ENCODE results near the gene HNRNPC.
"Not testable (repeated sequence)": the region's sequence is repeated elsewhere in the genome, so short reads cannot be mapped to it uniquely, and the experiment has no call there.

The HNRNPC gene

DNA sequence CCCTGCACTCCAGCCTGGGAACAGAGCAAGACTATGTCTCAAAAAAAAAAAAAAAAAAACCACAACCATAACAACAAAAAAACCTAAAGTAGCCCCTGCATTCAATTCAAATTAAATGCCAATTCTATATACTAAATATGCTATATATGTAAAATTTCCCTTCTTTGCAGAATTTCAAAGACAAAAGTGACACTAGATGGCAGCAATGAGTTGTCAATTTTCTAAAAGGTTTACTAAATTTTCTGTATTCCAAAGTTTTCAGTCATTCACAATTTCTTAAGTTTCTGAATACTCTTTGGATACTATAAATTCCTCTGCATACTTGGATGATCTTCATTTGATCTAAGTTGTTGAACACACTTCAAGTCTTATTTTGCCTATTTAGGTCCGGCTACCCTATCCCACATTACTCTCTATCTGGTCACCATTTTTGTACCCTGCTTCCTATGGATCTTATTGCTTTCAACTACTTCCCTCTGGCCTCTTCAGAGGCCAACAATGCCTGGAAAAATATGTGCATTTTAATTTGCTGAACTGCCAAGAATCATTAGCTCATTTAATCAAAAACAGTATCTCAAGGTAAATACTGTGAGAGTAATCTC, 27.9 kb downstream of the HNRNPC start:
- no peak for DNase-seq

DNA sequence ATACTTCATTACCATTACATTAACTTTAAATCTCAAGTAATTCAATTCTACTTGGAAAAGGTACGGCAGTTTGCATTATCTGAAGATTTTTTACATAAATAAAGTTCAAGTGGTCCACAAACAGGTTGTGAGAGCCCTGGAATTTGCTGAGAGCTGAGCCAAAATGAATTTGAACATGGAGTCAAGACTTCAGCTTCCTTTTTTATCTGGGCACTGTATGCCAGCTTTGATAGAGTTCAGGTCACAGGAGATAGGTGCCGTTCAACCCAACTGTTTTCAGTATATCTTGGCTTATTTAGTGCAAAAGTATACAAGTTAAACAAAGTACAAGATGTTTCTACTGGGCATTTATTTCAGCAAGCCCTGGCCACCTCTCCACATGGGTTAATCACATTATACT, 28.8 kb downstream of the HNRNPC start:
- no peak for DNase-seq

DNA sequence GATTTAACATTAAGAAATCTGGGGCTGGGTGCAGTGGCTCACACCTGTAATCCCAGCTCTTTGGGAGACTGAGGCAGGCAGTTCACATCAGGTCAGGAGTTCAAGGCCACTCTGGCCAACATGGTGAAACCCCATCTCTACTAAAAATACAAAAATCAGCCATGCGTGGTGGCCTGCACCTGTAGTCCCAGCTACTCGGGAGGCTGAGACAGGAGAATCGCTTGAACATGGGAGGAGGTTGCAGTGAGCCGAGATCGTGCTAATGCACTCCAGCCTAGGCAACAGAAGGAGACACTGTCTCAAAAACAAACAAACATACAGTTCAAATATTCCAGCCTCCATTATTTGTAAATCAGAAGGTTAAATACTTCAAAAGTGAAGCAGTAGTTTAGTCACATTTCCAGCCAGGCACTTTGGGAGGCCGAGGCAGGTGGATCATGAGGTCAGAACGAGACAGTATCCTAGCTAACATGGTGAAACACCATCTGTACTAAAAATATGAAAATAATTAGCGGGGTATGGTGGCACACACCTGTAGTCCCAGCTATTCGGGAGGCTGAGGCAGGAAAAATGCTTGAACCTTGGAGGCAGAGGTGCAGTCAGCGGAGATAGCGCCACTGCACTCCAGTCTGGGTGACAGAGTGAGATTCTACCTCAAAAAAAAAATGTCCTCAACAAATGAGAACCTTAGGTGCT, 30.3 kb downstream of the HNRNPC start:
- DNase-seq: no peak

DNA sequence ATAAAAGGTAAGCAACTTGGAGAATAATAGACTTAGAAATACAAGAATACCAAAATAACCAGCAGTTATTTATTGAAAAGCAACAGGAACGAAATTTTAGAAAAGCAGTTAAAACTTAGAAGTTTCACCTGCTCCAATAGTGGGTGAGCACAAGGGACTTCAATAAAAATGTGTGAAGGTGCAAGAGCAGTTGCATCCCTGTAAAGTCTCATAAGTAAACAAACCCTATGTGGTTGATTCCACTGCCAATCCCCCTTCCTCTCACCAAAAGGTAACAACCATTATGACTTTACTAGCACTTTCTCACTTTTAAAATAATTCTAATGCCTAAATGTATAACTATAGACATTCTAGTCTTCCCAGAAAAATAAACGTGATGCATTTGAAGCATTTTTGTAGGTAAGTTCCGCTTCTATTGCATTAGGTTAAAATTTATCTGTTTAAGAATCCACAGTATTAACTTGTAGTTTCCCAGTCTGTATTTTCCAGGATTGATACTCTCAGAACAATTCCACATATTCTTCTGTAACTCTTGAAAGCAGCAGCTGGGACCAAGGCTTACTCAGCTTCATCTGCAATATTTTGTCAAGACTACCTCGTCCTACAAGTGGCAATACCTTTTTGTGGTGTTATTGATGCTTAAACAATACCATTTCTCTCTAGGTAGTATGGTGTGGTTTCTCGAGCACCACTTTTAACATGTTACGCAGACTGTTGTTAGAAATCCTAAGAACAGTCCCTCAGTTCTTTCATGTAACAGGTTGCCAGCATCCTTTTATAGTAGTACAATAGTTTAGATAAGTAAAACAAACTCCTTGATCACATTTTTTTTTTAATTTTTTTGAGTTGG, 32.1 kb downstream of the HNRNPC start:
- DNase-seq: no peak

DNA sequence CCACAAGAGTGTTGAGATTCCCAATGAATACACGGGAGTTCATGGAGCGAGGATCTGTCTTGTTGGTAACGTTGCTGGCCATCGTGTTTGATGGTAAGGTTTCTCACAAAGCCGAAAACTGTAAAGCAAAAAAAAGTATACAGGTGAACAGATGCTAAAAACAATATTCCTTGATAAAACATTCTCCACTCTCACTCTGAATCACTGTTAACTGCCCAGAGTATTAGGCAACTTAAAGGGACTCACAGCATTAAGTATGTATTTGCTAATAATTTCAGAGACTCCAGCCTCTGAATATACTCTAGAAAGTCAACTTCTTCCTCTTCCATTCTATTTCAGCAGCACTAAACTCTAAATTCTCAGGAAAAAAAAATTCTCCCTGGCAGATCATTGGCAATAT, 35.1 kb downstream of the HNRNPC start:
- no peak for DNase-seq

DNA sequence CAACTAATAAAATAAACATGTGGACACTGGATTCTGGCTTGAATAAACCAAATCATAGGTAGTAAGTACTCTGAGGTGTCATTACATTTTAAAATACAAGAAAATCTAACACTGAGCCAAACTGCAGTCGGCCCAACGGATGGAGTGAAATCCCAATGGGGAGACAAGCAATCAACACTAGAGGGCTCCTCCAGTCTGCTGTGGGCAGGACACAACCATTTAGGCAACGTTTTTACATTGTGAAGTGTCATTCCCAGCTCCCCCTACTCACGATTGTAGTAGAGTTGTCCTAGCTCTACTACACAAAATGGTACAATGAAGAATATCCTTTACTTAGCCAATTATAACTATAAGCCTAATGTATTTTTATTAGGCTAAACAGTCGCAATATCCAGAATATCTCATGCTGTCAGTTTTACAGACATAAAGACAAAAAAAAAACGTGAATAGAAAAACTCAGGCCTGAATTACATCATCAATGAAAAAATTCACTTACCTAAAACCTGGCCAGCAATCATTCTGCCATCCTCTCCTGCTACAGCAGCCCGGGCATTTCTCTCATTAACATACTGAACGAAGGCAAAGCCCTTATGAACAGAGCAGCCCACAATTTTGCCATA, 35.7 kb downstream of the HNRNPC start:
- no peak for DNase-seq

DNA sequence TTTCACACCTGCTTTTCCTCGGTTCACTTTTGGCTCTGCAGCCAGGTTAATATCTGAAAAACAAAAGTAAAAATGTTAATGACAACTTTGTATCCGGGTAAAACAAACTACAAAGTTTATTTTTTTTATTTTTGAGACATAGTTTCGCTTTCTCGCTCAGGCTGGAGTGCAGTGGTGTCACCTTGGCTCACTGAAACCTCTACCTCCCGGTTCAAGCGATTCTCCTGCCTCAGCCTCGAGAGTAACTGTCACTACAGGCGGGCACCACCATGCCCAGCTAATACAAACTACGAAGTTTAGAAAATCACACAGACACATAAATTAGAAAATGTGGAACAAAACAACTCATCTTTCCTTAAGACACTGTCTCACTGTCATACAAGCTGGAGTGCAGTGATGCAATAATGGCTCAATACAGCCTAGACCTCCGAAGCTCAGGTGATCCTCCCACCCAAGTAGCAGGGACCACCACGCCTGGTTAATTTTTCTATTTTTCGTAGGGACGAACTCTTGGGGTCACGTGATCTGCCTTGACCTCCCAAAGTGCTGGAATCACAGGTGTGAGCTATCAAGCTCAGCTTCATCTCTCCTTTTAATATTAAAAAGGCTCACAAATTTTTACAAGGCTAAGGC, 38.1 kb downstream of the HNRNPC start:
- DNase-seq: no peak

DNA sequence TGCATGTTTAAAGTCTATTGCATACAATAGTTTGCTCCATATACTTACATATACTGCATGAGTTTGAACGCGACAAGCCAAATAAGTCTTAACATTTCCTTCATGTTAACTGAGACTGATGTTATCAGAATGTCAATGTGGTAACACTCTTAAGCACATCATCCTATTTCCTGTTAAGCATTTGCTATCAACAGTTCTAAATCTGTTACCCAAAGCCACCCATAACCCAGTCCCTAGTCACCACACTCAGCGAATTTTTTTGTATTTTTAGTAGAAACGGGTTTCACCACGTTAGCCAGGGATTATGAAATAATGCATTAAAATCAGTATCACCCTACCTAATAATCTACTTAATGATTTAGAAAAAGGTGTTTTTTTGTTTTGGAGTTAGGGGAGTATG, 39.4 kb downstream of the HNRNPC start:
- DNase-seq: no peak

DNA sequence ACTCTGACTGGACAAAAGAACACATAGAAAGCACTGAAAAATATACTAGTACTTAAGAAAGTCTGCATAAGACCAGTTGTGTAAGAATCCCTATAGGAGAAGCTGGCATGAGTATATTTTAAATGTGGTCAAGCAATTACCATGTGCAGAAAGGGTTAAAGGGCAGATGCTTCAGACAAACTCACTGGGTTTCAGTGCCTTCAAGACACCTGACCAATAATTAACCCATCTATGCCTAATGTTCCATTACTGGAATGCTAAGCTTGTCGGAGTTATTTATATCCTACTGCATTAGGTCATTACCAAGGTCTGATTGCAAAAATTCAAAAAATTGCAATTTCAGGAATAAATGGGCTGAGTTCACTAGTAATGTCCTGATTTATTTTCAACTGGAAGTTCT, 41.3 kb downstream of the HNRNPC start:
- DNase-seq: no peak

DNA sequence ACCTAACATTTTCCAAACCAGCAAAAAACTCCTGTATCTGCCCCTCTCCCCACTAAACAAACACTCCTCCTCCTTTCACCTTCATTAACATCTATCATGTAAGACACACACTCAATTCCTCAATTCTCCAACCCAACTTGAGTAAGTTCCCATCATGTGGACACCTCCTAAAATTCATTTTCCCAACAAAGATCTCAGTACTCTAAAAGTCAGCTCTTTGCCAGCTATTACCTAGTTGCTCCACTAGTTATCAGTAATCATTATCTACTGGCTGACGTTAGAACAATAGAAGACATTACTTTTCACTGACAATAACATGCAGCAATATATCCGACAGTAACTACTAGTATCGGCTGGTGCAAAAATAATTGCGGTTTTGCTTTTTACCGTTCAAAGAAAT, 42.1 kb downstream of the HNRNPC start:
- no peak for DNase-seq

DNA sequence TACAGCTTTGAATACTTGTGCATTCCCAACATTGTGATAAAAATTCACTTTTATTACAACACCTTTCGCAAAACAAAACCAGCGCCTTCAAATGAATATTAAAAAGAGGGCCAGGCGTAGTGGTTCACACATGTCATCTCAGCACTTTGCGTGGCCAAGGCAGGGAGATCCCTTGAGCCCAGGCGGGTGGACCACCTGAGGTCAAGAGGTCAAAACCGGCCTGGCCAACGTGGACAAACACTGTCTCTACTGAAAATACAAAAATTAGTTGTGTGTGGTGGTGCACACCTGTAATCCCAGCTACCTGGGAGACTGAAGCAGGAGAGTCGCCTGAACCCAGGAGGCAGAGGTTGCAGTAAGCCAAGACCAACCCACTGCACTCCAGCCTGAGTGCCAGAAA, 42.8 kb downstream of the HNRNPC start:
- no peak for DNase-seq

DNA sequence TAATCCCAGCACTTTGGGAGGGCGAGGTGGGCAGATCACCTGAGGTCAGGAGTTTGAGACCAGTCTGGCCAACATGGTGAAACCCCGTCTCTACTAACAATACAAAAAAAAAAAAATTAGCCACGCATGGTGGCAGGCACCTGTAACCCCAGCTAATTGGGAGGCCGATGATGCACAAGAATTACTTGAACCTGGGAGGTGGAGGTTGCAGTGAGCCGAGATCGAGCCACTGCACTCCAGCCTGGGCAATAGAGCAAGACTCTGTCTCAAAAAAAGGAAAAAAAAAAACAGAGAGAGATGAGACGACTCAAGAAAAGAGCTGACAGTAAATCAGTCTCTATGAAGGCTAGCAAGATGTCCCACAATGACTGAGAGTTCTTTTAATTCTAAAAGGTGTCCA, 44.1 kb downstream of the HNRNPC start:
- not testable (repeated sequence) for DNase-seq

DNA sequence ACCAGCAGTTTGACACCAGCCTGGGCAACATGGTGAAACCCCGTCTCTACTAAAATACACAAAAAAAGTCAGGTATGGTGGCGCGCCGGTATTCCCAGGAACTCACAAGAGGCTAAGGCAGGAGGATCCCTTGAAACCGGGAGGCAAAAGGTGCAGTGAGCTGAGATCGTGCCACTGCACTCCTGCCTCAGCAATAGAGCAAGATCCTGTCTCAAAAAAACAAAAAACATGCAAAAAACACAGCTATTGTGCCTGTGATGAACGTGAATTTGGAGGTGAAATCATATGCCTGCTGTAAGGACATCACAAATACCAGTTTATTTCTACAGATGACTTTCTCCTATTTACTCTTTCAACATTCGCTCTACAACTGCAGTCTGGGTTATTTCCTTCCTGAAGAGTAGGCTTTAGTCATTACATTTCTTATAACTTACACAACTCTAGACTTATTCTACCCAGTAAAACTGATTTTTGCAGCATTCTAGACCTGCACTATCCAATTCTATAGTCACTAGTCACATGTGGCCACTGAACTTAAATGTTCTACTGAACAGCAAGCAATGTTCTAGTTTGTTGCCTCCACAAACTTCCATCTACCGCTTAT, 48.3 kb downstream of the HNRNPC start:
- no peak for DNase-seq

DNA sequence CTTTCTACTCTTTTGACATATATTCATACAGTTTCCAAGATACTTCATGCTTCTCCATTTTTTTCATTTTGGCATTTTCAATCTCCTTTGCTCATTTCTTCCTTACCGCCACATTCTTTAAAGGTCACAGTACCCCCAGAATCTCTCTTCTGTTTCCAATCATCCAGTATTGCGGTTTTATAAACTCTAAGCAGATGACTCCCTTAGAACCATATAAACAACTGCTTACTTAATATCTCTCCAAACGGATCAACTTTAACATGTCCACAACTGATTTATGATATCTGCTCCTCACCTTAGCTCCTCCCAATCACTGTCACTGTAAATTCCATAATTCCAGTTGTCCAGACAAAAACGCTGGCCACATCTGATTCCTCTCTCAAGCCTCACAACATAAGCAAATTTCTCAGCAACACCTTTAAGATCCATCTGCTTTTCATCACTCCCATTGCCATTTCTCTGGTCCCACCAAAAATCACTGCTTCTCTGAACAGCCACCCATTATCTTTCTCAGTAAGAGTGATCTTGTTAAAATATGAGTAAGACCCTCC, 49.6 kb downstream of the HNRNPC start:
- no peak for DNase-seq

DNA sequence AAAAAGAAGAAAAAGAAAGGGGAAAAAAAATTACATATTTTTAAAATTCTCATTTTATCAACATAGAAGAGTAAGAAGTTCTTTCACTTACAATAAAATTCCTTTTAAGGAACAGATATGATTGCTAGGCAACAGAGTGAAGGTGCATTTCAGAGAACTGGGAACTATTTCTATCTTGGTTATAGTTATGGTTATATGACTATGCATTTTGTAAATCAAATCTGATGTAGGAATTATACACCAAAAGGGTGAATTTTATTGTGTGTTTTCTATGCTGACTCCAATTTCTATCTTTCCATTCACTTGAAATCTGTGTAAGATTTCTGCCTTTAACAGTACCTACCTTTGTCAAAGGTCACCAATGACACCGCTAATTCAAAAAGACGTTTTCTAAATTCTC, 50.1 kb downstream of the HNRNPC start:
- no peak for DNase-seq

DNA sequence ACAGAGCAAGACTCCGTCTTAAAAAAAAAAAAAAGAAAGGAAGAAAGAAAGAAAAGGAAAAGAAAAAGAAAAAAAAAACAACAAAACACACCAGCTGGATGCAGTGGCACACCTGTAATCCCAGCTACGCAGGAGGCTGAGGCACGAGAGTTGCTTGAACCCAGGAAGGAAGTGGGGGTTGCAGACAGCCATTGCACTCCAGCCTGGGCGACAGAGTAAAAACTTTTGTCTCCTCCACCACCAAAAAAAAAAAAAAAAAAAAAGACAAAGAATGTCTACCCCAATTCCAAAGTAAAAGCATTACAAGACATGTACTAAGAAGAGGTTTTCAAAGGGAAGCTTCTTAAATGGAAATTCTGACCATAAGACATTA, 53.4 kb downstream of the HNRNPC start:
- DNase-seq: no peak

DNA sequence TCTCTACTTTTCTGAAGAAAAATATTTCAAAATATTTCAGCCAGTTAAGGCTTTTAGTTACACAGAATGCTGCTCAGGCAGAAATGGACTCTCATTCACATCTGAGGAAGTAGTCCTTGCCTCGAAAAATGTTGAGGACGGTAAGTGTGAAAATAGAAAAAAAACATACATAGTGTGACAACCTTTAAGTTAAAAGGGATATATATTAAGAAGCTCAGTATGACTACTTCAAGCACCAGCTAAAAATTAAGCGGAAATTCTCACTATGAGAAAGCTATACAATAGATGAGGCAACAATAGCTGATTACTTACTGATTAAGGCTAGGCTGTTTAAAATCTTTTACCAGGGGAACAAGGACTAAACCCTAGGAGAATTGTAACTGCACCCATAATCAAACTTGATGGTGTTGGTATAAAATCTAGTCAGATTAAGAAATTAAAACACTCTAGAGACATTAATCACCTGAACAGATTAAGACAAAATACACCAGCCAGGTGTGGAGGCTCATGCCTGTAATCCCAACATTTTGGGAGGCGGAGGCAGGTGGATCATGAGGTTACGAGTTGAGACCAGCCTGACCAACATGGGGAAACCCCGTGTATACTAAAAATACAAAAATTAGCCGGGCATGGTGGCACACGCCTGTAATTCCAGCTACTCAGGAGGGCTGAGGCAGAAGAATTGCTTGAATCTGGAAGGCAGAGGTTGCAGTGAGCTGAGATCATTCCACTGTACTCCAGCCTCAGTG, 53.9 kb downstream of the HNRNPC start:
- DNase-seq: no peak

DNA sequence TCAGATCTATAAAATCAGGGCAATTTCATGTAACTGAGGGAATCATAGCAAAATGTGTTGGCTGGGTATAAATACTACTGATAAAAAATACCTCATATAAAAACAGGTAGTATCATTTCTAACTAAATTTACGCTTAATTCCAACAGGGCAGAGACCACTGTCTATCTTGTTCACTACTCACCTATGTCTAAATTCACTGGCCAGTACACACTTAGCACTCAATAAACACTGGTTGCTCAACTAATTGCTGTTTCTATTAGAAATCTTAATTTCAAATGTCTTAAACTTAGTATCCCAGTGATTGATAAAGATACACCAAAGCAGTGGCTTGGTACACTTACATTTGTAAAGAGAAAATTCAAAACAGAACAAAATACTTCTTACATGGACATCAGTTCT, 55.6 kb downstream of the HNRNPC start:
- no peak for DNase-seq

DNA sequence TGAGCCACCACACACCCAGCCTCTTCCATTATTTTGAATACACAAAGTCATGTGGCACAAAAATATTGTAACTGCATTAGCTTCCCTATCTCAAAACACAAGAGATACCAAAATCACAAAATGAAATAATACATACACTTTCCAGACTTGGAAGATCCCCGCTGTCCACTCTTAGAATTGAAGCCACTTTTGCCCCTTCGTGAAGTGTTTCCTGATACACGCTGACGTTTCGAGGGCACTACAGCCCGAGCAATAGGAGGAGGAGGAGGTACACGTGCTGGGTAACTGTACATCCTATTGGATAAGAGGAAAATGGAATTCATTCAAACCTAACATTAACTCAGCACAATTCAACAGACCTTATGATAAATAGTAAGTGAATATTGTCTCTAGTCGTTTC, 56.4 kb downstream of the HNRNPC start:
- not testable (repeated sequence) for DNase-seq

DNA sequence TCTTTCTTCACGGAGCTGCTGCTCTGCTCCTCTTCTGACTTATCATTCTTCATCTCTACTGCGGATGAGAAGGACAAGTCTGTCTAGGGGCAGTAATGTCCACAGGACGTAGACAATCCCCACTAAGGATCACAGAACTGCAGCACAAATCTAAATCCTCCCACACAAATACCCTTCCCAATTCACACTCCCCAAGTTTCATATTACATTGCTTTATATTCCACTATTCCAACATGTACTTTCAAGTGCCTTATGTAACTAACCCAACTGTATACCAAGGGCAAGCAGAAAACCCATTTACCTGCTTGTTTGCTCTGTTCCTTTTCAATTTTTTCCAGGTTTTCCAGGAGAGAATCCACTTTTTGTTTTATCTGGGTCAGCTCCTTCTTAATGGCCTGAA, 57.7 kb downstream of the HNRNPC start:
- no peak for DNase-seq

DNA sequence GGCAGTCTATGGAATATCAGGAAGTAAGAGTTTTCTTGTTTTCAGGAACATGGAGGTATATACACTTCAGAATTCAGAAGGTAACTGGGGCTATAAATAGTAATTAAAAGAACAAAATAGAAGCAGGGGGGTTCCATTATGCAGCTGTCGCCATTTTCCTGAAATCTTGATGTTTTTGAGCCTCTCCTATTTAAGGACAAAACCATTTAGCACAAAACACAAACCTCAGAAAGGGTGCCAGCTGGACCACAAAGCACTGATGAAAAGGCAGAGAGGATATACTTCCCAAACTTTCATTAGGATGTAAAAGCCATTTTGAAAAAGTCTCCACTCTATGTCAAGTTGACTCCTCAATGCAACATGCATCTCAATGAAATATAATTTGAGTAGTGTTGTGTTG, 59.2 kb downstream of the HNRNPC start:
- no peak for DNase-seq

DNA sequence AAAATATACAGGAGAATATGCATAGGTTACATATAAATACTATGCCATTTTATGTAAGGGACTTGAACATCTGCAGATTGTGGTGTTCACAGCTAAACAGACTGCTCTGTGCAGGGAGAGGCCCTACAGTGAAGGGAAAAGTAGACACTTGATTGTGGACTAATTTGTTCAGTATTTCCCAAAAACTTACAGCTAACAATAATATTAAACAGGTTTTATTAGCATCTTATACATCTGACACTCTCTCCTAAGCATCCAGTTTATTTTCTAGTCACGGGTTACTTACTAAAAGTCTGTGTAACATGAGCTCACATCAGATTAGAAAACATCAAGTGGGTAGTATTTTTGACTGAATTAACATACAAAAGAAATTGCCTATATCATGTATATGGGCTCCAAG, 60.1 kb downstream of the HNRNPC start:
- no peak for DNase-seq
